Astrocyte of the spinal cord (primary cell): ENCODE data around the gene SMURF1.

Experiments
- DNase-seq: peaks from one replicate; pipeline ENCODE4 v3.0.0; 2011; ENCODE audit warnings: low read depth, low spot score
- H3K4me3 ChIP-seq: 2 replicates; pipeline ENCODE4 v1.5.1; 2011; ENCODE audit warnings: low read depth, mild to moderate bottlenecking, low read length, moderate library complexity
- in situ Hi-C: cut with HindIII; loops from 2 replicates; pipeline ENCODE4 v1.10.0; 2017; ENCODE audit warnings: low sequenced_read_pairs
- TF ChIP-seq, protein P1 (sequence below): IDR thresholded peaks from 2 replicates; pipeline ENCODE4 v1.5.1; 2012; ENCODE audit warnings: low read depth, mild to moderate bottlenecking, low read length, inconsistent platforms

Gene SMURF1

DNA sequence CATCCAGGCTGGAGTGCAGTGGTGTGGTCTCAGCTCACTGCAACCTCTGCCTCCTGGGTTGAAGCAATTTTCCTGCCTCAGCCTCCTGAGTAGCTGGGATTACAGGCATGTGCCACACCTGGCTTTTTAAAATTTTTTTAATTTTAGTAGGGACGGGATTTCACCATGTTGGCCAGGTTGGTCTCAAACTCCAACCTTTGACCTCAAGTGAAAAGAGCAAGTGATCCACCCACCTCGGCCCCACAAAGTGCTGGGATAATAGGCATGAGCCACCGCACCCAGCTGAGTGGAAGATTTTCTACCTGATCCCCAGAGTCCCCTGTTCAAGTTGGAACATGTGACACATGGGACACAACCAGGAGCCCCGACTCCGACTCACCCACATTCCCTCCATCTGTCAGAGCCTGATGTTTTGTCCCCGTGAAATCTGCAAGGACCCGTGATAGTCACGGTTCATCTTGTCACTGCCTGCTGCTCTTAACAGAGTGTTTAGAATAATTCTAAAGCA is 104.5 kb downstream of the SMURF1 start:
- TF ChIP-seq, protein P1, sequence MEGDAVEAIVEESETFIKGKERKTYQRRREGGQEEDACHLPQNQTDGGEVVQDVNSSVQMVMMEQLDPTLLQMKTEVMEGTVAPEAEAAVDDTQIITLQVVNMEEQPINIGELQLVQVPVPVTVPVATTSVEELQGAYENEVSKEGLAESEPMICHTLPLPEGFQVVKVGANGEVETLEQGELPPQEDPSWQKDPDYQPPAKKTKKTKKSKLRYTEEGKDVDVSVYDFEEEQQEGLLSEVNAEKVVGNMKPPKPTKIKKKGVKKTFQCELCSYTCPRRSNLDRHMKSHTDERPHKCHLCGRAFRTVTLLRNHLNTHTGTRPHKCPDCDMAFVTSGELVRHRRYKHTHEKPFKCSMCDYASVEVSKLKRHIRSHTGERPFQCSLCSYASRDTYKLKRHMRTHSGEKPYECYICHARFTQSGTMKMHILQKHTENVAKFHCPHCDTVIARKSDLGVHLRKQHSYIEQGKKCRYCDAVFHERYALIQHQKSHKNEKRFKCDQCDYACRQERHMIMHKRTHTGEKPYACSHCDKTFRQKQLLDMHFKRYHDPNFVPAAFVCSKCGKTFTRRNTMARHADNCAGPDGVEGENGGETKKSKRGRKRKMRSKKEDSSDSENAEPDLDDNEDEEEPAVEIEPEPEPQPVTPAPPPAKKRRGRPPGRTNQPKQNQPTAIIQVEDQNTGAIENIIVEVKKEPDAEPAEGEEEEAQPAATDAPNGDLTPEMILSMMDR = no peak
- DNase-seq = no peak
- in situ Hi-C loops = no loop called here
- no peak overlapping the region for H3K4me3 ChIP-seq

DNA sequence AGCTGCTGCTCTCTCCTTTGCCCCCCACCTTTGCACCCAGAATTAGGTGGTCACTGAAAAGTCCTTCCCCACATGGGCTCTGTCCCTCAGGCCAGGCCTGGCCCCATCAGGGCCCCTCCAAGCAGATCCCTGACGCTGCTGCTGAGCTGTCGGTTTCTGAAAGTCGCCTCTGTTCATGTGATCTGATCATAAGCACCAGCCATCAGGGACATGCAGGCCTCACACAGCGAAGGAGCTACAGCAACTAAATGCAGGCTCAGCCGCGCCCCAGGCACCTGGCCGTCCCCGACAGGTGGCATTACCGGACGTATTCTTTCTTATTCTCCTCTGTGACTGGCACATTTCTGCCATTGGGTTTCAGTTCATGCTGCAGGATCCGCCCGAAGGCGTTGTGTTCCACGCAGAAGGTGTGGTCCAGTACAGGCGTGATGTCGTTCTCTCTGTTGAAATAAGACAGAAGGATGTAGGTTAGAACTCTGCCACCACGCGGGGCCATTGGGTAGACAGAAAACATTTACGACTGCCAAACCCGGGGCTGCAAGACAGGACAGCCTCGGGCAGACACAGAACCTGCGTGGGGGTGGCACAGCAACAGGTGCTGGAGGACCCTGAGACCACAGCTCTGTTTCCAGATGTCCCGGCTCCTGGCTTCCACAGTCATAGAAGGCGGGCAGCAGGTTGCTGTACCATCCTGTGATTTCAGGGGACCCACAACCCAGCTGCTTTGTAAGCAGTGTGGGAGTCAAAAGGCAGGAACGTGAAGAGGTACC is 105.6 kb downstream of the SMURF1 start:
- TF ChIP-seq, protein P1 = no peak
- DNase-seq = no peak
- H3K4me3 ChIP-seq = no peak overlapping the region
- in situ Hi-C loops = no loop called here

DNA sequence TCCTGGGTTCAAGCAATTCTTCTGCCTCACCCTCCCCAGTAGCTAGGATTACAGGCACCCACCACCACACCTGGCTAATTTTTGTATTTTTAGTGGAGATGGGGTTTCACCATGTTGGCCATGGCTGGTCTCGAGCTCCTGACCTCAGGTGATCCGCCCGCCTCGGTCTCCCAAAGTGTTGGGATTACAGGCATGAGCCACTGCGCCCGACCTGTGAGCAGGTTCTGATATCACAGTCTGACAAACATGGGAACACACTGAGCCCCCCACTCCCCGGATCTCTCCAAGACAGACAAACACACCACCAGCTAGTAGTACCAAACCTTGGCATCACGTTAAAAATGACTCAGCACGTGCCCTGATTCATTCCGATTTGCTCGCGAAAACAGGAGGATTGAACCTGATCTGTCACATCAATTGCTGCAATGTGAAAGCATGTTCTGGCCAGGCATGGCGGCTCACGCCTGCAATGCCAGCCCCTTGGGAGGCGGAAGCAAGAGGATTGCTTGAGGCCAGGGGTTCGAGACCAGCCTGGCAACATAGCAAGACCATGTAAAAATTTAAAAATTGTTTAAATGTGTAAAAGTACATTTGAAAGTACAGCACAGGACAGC is 106.5 kb downstream of the SMURF1 start:
- H3K4me3 ChIP-seq = no peak overlapping the region

DNA sequence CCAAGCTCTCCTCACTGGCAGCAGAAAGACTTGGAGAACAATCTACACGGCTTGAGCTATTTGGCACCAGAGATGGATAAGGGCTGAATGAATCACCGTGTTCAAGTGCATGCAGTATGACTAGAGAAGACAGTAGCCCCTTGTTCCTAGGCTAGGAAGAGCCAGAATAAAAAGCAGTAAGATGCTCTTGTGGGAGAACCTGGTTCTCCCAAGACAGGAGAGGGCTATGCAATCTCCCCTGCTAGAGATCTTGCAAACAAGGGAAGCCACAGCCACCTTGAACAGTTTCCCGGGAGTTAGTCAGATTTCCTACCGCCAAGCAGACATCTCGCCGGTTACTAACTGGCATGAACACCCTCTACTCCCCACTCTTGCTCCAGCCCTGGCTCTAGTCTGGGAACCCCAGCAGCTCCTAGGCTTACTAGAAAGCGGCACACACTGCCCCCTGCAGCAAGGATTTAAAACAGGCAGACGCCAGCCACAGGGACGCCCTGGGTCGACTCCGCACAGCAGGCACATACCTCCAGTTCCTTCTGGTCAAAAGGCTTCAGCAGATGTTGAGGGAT is 107.3 kb downstream of the SMURF1 start:
- DNase-seq = peak; percentile 75
- TF ChIP-seq, protein P1 = peak; percentile 53
- no peak overlapping the region for H3K4me3 ChIP-seq
- in situ Hi-C loops = no loop called here

More for the DNA sequence above, 106.5 kb downstream of the SMURF1 start:
- in situ Hi-C loops = no loop called here
- TF ChIP-seq, protein P1 = no peak
- no peak for DNase-seq

DNA sequence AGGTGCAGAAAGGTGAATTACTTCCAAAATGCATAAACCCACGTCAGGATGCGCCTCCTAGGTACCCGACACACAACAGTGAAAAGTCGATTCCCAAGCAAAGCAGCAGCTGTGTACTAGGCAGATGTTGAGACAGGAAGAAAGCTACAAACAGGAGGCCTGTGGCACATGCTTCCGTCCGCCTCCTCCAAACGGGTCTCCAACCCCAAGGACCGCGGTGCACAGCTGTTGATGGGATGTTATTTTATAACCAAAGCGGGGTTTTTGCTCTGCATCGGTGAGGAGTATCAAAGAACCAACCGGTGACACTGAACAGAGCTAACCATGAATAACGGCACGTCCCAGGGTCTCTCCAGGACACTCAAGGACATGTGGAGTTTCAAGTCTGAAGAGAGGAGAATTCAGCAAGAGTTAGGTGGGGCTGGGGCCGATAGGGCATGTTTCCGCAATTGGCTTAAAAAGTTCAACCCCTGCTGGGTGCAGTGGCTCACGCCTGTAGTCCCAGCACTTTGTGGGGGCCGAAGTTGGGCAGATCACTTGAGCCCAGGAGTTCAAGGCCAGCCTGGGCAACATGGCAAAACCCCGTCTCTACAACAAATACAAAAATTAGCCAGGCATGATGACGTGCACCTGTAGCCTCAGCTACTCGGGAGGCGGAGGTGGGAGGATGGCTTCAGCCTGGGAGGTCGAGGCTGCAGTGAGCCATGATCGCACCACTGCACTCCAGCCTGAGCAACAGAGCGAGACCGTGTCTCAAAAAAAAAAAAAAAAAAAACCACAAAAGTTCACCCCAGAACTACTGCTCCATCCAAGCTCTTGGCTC is 108.0 kb downstream of the SMURF1 start:
- no peak for DNase-seq
- in situ Hi-C loops = no loop called here
- TF ChIP-seq, protein P1 = no peak
- no peak overlapping the region for H3K4me3 ChIP-seq
